ENCODE measurements around the gene TRIM26.
"Not testable (repeated sequence)": the region's sequence is repeated elsewhere in the genome, so short reads cannot be mapped to it uniquely, and the experiment has no call there.

The TRIM26 gene

DNA sequence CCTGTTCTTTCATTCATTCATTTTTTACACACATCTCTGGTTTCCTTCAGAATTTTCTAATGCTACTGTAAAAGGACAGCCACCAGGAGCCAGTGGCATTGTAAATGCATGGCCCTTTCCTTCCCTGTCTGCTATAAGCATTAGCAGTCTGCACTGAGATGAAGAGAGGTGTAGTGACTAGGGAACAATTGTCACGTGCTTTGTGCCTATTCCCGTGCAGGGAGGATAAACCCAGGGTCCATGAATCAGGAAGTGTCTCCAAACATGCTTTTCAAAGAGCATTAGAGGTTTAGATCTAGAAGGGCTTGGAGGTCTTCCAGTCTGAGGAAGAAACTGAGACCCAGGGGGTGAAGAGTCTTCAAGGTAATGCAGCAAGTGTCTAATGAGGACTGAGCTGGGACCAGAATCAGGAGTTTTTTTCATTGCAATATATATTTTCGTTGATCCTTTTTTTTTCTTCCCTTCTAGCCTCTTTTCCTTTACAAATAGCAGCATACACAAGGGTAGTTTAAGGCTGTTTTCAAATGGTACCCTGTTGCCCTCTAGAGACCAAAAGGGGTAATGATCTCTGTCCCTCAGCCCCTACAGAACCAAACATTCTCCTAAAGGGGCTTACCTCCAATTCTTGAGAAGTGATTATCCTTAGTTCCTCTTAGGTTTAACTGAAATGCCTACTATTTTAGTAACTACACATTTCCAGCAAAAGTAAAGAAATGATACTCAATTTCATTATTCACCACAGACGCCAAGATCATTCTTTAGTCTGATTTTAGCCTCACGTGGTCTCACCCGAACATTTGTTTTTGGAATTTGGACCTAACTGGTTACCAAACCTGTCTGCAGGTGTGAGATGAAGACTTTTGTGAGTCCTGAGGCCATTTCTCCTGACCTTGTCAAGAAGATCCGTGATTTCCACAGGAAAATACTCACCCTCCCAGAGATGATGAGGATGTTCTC lies 43.3 kb downstream of the TRIM26 start:
- DNase-seq = peak; percentile 63 to 76 (median 75)

GRCh38 chr6:30168741-30169140 lies 44.5 kb downstream of the TRIM26 start:
- no peak for DNase-seq

DNA sequence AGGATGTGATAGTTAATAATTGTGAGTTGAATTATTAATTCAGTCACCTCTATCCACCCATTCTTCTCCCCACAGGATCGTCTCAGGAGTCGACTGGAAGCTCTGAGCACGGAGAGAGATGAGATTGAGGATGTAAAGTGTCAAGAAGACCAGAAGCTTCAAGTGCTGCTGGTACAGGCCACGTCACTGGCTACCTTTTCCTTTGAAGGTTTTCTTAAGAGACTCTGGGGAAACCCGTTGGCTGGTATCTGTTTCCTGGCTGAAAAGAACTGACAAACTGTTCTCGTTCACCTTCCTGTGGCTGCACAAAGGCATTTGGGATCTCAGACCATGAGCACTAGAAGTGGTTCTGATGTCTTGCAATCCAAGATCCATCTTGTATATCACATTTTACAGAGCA lies 46.1 kb downstream of the TRIM26 start:
- DNase-seq = no peak

DNA sequence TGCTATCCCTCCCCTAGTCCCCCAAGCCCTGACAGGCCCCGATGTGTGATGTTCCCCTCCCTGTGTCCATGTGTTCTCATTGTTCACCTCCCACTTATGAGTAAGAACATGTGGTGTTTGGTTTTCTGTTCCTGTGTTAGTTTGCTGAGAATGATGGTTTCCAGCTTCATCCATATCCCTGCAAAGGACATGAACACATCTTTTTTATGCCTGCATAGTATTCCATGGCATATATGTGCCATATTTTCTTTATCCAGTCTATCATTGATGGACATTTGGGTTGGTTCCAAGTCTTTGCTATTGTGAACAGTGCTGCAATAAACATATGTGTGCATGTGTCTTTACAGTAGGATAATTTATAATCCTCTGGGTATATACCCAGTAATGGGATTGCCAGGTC lies 48.0 kb downstream of the TRIM26 start:
- not testable (repeated sequence) for DNase-seq

- DNase-seq = no peak
Measured at GRCh38 chr6:30164714-30165113, 48.5 kb downstream of the TRIM26 start.

DNA sequence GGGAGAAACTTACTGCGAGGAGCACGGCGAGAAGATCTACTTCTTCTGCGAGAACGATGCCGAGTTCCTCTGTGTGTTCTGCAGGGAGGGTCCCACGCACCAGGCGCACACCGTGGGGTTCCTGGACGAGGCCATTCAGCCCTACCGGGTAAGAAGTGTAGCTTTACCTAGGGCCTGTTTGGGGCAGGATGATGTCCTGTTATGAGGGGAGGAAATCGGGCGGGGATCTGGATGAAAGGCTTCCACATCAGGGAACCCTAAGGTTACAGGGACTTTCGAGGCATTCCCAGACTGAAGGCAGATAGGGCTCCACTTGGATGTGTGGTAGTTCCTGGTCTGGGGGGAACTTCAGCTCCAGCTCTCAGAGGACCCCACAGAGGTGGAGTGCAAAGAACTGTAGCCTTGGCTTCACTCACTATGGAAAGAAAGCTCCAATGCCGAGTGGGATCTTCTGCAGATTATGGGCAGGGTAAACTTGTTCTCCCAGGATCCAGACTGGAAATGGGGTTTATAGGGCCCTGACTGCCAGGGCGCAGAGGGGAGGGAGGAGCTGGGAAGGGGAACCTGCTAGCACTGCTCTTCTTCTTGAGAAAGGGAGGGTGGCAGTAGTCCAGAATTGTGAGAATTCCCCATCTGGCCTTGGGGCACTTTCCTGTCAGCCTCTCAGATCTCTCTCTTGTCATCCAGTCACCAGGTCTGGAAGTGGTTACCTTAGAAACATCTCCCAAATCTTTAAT lies 49.1 kb downstream of the TRIM26 start:
- no peak for DNase-seq

DNA sequence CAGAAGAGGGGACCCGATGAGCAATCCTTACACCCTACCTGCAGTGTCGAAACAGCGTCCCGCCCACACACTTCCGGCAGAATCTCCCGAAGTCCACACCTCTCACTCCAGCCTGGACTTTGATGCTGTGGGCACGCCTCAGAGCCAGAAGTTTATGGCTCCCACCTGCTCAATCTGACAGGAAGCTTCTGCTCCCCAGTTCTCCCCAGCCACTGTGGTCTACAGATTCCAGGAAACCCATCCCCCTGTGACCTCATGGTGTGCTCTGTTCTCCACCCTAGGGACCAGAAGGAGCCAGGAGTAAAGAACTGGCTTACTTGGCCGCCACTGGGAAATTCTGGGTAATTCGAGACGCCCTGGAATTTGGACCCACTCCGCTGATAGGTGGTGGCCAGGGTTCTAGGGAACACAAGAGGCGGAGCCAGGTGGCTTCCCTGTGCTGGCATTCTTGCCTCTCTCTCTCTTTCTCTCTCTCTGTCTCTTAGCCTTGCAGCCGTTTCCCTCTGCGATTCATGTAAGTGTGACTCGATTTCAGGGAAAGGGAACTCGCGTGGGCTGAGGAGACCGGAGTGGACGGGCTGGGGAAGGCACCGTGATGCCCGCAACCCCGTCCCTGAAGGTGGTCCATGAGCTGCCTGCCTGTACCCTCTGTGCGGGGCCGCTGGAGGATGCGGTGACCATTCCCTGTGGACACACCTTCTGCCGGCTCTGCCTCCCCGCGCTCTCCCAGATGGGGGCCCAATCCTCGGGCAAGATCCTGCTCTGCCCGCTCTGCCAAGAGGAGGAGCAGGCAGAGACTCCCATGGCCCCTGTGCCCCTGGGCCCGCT lies 49.9 kb downstream of the TRIM26 start, which contains the start of gene TRIM15:
Gene TRIM15, plus strand, starts transcription at position 457 of the 828 bp plus-strand sequence. Its CDS starts 139 bp downstream, at position 596.
- peak in 1 of 3 donors; percentile 31 for DNase-seq

- DNase-seq = no peak
Measured at GRCh38 chr6:30162265-30163089, 50.7 kb downstream of the TRIM26 start.

DNA sequence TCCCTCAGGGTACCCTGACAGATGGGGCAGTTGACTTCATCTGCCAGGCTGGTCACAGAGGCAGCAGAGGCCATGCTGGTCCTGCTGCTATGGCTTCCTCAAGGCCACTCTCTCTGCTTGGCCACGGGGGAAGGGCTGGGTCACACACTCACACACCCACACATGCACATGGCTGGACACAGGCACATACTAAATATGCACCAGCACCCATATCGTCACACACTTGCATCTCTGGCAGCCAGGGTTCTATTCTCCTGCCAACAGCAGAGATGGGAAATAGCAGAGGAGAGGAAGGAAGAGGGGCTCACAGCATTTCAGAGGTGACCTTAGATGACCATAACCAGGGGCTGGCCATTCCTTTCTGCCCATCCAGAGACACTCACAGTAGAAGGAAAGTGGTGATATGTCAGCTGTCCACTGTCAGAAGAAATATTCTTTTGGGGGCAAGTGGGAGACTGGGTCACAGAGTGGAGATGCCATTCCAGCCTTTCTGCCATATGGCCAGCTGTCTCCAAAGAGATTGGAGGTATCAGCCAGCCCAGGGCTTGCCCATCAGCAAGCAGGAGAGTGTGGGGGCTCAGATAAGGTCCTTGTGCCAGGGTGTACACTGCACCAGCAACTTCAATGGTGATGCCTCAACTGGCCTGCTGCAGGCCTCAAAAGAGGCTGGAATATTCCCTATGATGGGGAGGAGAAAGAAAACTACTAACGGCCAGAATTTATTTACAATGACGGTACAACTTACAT lies 52.2 kb downstream of the TRIM26 start, which contains the start of gene TRIM10:
Gene TRIM10, minus strand, starts transcription at position 427 of the 747 bp plus-strand sequence. Its CDS starts 353 bp downstream, at position 74.
- DNase-seq = no peak

GRCh38 chr6:30160008-30160784 lies 53.0 kb downstream of the TRIM26 start:
- no peak for DNase-seq

DNA sequence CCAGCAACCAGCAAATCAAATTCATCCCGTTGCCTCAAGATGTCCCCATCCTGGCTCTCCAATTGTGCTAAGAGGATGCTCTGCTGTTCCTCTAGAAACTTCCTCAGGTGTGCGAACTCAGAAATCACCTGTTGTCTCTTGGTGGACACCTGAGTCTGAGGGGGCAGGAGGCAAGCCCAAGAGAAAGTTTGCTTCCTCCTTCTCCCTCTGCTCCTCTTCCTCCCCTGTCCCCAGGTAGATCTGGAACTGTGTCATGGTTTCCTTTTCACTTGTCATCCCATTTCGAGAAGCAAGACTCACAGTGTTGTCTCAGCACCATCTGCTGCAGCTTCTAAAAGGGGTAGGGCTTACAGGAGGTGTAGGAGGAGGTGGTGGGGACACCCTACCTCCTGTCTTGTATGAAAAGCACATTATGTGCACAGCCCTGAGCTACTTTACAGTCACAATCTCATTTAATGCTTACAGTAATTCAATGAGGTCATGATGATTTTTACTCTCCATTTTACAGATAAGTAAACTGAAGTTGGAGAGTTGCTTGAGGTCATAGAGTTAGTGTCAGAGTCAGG lies 54.6 kb downstream of the TRIM26 start:
- no peak for DNase-seq

GRCh38 chr6:30157999-30158398 lies 55.2 kb downstream of the TRIM26 start:
- DNase-seq = no peak

DNA sequence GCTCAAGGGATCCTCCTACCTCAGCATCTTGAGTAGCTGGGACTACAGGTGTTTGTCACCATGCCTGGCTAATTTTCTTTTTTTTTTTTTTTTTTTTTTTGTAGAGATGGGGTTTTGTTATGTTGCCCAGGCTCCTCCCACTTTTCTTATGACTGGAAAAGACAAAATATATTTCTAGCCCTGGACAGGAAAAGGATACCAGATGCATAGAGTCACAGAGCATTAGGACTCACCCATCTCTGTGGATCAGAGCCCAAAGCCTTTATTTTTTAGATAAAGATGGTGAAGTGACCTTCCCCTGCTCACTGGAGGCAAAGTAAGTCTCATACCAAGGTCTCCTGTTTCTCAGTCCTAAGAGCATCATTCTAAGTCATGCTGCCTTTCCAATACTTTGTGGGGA lies 55.6 kb downstream of the TRIM26 start:
- DNase-seq = no peak

DNA sequence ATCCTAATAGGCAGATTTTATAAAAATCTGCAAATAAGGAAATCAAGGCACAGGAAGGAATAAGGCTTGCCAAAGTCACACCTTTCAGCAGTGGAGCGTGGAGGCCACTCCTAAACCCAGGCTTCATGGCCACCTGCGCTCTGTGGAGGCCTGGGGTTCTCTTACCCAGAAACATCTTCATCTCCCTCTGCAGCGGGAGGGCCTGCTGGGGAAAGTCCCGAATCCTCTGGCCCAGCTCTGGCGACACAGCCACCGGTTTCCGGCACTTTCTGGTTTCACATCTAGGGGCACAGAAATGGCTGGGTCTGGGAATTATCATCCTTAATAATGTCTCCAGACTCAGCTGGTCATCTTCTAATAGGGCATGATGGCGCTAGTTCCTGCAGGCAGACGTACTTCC lies 56.4 kb downstream of the TRIM26 start:
- DNase-seq = no peak

DNA sequence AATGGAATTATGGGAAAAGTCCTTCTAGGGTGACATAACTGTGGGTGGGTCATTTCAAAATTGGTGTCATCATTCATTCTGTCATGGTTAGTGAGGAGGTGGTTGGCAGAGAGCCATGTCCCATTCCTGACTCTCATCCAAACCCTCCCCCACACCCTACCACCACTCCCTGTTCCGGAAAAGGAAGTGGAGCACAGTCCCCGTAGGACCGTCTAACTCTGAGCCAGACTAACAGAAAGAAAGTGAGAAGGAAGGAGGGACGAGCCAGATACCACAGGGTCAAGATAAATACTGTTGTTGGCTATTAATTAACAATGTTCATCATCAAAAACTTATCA lies 57.0 kb downstream of the TRIM26 start:
- DNase-seq = peak; percentile 72 to 83 (median 78)

DNA sequence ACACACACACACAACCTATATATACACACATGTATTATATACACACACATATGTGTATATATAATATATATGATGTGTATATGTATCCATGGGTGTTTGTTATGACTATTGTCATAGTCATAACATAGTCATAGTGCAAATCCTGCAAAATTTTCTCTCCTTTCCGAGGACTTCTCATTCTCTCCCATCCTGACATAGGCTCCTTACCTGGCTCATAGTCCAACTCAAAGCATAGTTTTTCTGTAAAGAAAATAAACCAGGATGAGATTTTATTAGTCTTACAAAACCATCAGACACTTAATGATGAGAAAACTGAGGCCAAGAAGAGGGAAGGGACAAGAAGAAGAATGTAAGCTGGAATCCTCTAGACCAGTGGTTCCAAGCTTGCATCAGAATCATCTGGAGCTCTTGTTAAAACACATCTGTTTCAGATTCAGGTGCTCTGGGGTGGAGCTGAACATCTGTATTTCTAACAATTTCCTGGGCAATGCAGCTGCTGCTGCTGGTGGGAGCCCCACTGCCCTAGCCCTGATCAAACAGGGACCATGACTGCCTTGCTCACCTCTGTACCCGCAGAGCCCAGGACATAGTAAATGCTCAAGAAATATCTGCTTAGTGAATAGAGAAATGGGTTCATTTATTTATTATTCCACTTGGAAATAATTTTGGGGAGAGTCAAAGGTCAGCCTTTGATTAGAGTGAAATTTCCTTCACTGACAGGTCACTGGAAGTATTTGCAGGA lies 57.5 kb downstream of the TRIM26 start:
- no peak for DNase-seq

DNA sequence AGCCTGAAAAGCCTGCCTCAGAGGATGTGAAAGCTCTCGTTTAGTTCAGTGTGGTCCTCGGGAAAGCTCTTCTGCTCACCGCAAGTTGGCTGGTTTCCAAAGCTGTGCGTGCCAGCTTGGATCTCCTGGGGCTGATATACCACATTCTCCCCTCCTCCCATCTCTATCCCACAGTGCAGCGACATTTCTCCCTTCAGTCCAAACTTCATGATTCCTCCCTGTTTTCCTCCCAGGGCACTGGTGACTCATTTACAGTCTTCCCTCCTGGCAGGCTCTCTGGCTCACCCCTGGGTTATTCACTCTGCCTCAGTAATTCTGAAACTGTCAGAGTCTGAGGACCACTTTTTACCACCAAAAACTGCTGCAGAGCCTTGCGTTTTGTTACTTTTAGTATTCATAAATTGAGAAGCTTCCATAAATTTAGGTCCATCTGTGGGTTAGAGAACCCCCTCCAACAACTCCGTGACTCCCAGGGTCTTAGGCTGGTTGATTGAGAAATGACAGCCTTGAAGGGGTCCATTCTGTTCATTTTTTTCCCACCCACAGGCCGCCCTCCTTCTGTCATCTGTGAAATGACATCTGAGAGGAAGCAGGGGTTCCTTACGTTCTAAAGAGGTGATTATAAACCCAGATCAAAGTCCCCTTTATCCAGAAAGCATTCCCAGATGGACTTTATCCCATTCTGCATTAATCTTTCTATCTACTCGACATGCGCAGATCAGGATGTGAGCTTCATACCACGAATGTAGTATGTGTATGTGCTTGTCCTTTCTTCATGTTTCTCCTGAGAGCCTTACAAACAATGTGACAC lies 58.3 kb downstream of the TRIM26 start:
- no peak for DNase-seq

DNA sequence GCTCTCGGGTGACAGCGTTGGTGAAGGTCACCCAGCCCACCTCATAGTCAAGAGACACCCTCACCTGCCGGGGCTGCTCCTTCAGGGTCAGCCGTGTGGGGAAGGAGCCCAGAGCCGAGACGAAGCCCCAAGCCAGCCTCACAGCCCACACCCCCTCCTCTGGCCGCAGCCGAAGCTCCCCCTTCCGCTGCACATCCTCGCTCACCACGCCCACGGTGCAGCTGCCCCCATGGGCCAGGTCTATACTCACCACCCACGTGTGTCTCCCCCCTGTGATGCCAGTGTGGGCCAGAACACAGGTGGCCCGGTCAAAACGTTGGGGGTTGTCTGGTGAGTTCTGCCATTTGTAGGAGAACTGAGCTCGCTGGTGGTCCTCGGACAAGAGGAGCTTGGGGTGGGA lies 59.1 kb downstream of the TRIM26 start:
- DNase-seq = no peak

All from suppressor macrophage treated with lipopolysaccharide for 1 hour (primary cell).